ENCODE data around the gene TMEM151A.
"Not testable (repeated sequence)": the region's sequence is repeated elsewhere in the genome, so short reads cannot be mapped to it uniquely, and the experiment has no call there.

The TMEM151A gene

DNA sequence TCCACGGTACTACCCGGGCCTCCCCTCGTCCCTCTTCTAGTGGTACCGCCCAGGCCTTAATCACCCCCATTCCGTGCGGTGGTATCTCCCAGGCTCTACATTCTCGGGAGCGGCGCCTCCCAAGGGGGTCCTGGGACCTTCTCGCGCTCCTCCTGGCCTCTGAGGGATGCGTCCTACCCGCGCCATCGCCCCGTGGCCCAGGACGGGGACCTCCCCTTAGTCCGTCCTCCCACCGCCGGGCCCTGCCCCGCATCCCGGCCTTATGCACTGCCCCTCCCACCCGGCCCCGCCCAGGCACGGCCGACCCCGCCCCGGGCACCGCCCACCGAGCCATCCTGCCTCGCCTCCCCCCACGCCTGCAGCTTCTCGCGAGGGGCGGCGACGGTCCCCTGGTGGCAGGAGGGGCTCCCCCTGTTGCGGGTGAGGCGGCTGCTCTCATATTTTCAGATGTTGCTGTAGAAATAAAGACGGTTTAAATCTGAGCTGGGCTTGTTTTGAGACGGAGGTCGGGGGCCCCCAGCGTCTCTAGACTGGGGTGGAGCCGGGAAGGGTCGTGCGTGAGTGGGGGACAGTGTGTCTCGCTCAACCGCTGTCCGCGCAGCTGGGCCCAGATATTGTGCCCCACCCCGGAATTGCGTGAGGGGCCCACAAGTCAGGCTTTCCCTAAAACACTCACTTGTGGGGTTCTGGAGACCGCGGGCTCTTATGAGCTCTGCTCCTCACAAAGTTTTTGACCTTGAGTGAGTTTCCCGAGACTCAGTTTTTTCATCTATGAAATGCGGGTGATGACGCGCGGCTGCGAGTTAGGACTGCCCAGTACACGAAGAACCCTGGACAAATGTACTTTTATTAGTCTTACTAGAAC is 24.1 kb upstream of the TMEM151A start:
- WGBS, 2 experiments (ENCODE audit: insufficient coverage in 2 of 2) = 1% methylated on average over 32 to 48 of the region's 61 CpGs
- peak overlapping the region; percentile 87 for H3K4me3 ChIP-seq (ENCODE audit: extremely low read depth, insufficient read depth, low read length, poor library complexity, severe bottlenecking)
- no peaks in the 10 kb centered on the region for H3K9me3 ChIP-seq (ENCODE audit: control insufficient read depth, low read length)
- peaks cover 3% of the 10 kb centered on the region for H3K4me1 ChIP-seq (ENCODE audit: control insufficient read depth, insufficient read depth, low read length, poor library complexity, severe bottlenecking)
- H3K36me3 ChIP-seq (ENCODE audit: control insufficient read depth, insufficient read depth, low read length) = peaks cover 45% of the 10 kb centered on the region
- peak overlapping the region; percentile 91 for H3K27ac ChIP-seq (ENCODE audit: low read depth, low read length, severe bottlenecking)

DNA sequence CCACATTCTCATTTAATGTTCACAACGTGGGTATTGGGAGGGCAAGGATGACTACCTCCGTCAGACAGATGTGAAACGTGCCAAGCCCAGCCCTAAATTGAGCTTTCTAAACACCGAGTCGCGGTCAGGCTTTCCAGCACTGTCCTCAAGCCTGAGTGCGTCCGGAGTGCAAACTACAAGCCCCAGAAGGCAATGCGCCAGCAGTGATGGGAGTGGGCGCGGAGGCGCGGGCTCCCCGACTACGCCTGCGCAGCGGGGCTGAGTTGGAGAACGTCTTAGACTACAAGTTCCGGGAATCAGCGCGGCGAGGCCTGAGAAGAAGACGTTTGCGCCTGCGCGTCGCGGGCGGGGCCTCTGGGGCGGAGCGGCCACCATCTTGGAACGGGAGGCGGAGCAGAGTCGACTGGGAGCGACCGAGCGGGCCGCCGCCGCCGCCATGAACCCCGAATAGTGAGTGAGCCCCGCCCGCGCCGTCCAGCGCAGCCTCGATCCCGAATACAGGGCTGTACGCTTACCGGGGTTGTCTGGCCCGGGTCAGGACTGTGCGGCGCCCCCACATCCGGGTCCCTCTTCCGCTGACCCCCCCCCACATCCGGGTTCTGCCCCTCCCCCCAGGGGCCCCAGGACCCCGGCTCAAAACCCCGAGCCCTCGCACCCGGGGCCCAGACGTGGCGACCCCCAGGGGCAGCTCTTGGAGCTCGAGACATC is 23.3 kb upstream of the TMEM151A start, which contains the start of gene RAB1B:
TSS of gene RAB1B (plus strand) at position 396 of the 708 bp plus-strand sequence. CDS start at position 437, 41 bp downstream.
- H3K4me1 ChIP-seq (ENCODE audit: control insufficient read depth, insufficient read depth, low read length, poor library complexity, severe bottlenecking) = peaks cover 3% of the 10 kb centered on the region
- H3K27ac ChIP-seq (ENCODE audit: low read depth, low read length, severe bottlenecking) = peak within 1 kb of the TSS; percentile 91
- no peaks in the 10 kb centered on the region for H3K9me3 ChIP-seq (ENCODE audit: control insufficient read depth, low read length)
- WGBS, 2 experiments (ENCODE audit: insufficient coverage in 2 of 2) = 0% methylated on average over 48 to 56 of the region's 64 CpGs
- H3K4me3 ChIP-seq (ENCODE audit: extremely low read depth, insufficient read depth, low read length, poor library complexity, severe bottlenecking) = peak within 1 kb of the TSS; percentile 87
- peaks cover 45% of the 10 kb centered on the region for H3K36me3 ChIP-seq (ENCODE audit: control insufficient read depth, insufficient read depth, low read length)

DNA sequence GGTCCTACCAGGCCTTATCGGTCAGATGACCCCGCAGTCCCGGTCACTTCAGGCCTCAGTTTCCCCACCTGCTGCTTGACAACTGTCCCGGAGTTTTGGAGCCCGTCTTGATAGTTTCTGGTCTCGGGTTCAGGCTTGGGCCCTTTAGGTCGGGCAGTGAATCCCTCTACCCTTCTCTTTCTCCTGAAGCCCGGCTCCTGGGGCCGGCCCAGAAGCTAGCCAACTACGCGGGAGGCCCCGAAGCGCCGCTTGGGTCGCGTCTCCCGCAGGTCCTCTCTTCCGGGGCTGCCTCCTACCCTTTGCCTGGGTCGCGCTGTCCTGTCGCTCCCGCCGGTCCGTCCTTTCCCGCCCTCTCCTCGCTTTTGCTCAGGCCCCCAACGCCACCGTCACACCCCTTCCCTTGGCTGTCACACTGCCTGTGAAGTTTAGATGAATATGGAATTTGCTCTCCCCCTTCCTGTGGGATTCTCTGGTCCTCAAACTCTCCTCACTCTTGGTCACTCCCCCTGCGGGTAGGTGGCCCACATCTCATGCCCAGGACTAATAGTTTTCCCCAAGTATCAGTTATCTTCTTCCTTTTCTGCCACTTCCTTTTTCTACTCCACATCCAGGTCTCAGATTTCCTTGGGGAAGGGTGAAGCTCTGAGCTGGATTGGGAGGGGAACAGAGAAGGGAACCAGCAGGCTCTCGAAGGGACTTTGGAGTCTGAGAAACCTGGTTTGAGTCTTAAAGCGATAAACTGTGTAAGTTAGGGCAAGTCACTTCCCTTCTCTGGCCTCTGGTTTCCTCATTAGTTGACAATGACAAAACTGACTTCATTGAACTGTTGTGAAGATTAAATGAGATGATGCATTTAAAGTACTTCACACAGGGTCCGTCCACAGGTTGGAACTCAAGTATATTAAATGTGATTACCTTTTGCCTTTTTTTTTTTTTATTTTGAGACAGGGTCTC is 22.5 kb upstream of the TMEM151A start:
- Histone ChIP-seq H3K9me3 (ENCODE audit: control insufficient read depth, low read length) (no peaks in the 10 kb centered on the region), H3K27ac (ENCODE audit: low read depth, low read length, severe bottlenecking) (peak overlapping the region; percentile 91), H3K4me1 (ENCODE audit: control insufficient read depth, insufficient read depth, low read length, poor library complexity, severe bottlenecking) (peaks cover 3% of the 10 kb centered on the region), H3K36me3 (ENCODE audit: control insufficient read depth, insufficient read depth, low read length) (peaks cover 45% of the 10 kb centered on the region), H3K4me3 (ENCODE audit: extremely low read depth, insufficient read depth, low read length, poor library complexity, severe bottlenecking) (peak overlapping the region; percentile 87)
- 4 to 5% methylated on average over 26 of the region's 32 CpGs for WGBS, 2 experiments (ENCODE audit: insufficient coverage in 2 of 2)

DNA sequence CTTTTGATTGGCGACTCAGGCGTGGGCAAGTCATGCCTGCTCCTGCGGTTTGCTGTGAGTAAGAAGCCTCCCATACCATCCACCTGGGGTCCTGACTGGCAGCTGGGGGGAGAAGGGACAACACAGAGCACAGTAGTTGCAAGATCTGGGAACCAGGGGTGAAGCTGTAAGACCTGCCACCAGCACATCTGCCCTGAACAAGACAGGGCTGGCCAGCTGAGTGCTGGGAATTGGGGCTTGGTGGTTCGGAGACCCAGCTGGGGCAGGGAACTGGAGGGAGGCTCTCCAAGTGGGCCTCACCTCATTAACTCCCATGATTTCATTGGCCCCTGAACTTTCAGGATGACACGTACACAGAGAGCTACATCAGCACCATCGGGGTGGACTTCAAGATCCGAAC is 19.9 kb upstream of the TMEM151A start:
- Histone ChIP-seq H3K36me3 (ENCODE audit: control insufficient read depth, insufficient read depth, low read length) (peaks cover 53% of the 10 kb centered on the region), H3K4me1 (ENCODE audit: control insufficient read depth, insufficient read depth, low read length, poor library complexity, severe bottlenecking) (peaks cover 3% of the 10 kb centered on the region), H3K9me3 (ENCODE audit: control insufficient read depth, low read length) (no peaks in the 10 kb centered on the region), H3K4me3 (ENCODE audit: extremely low read depth, insufficient read depth, low read length, poor library complexity, severe bottlenecking) (no peak overlapping the region), H3K27ac (ENCODE audit: low read depth, low read length, severe bottlenecking) (no peak overlapping the region)
- WGBS, 2 experiments (ENCODE audit: insufficient coverage in 2 of 2) = 88 to 97% methylated on average over 4 to 5 of the region's 7 CpGs

DNA sequence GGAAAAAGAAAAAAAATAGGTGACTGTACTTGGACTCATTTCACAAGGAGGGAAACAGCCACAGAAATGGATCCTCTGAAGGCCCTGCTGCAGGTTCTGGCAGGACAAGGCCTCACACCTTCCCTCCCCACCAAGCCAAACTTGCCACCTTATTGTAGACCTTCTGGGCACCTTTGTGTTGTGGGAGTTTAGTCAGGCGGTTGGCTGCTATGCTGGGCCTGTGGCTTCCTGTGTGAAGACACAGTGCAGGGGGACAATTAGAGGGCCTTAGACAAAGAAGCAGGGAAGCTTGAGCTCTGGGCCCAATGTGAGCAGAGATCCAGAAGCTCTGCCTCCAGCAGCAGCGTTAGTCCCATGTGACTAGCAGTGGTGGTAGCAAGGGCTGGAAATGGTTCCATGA is 19.1 kb upstream of the TMEM151A start:
- Histone ChIP-seq H3K9me3 (ENCODE audit: control insufficient read depth, low read length) (no peaks in the 10 kb centered on the region), H3K27ac (ENCODE audit: low read depth, low read length, severe bottlenecking) (no peak overlapping the region), H3K36me3 (ENCODE audit: control insufficient read depth, insufficient read depth, low read length) (peaks cover 53% of the 10 kb centered on the region), H3K4me1 (ENCODE audit: control insufficient read depth, insufficient read depth, low read length, poor library complexity, severe bottlenecking) (peaks cover 3% of the 10 kb centered on the region), H3K4me3 (ENCODE audit: extremely low read depth, insufficient read depth, low read length, poor library complexity, severe bottlenecking) (no peak overlapping the region)
- WGBS, 2 experiments (ENCODE audit: insufficient coverage in 2 of 2) = 100% methylated on average over 2 of the region's 2 CpGs

DNA sequence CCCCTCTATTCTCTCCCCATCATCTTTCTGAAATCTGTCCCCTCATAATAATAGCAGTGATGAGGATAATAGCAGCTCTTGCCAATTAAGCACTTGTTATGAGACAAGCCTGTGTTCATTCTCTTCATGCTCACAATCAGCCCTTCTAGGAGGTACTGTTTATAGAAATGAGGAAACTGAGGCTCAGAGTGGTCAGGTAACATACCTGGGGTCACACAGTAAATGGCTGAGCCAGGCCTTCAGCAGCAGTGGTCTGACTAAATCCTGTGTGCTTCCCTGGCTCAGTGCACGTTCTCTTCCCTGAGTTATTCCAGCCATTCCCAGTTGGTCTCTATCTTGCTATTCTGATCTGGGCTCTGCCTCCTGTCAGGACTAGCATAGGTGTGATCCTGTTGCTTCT is 17.5 kb upstream of the TMEM151A start:
- Histone ChIP-seq H3K9me3 (ENCODE audit: control insufficient read depth, low read length) (no peaks in the 10 kb centered on the region), H3K36me3 (ENCODE audit: control insufficient read depth, insufficient read depth, low read length) (peaks cover 53% of the 10 kb centered on the region), H3K4me3 (ENCODE audit: extremely low read depth, insufficient read depth, low read length, poor library complexity, severe bottlenecking) (no peak overlapping the region), H3K4me1 (ENCODE audit: control insufficient read depth, insufficient read depth, low read length, poor library complexity, severe bottlenecking) (peaks cover 7% of the 10 kb centered on the region), H3K27ac (ENCODE audit: low read depth, low read length, severe bottlenecking) (no peak overlapping the region)
- WGBS, 2 experiments (ENCODE audit: insufficient coverage in 2 of 2) = 100% methylated on average over 1 of the region's 1 CpG

DNA sequence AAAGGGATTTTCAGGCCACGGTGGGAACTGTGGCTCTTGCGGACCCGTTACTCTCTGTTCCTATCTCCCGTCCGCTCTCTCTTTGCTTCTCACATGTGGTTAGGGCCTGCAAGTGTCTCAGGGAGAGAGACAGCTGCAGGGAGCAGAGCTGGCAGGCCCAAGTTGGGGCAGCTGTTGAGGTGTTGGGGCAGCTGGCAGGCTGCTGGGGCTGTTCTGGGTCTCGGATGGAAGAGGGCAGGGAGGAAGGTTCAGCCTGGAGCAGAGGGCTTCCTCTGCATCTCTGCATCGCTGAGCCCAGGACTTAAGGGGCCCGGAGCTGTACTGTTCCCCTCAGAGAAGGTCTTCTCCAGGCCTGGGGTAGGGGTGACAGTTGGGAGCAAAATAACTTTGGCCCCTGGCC is 16.3 kb upstream of the TMEM151A start:
- Histone ChIP-seq H3K4me1 (ENCODE audit: control insufficient read depth, insufficient read depth, low read length, poor library complexity, severe bottlenecking) (peaks cover 14% of the 10 kb centered on the region), H3K4me3 (ENCODE audit: extremely low read depth, insufficient read depth, low read length, poor library complexity, severe bottlenecking) (no peak overlapping the region), H3K9me3 (ENCODE audit: control insufficient read depth, low read length) (no peaks in the 10 kb centered on the region), H3K27ac (ENCODE audit: low read depth, low read length, severe bottlenecking) (no peak overlapping the region), H3K36me3 (ENCODE audit: control insufficient read depth, insufficient read depth, low read length) (peaks cover 51% of the 10 kb centered on the region)
- 96 to 98% methylated on average over 6 to 7 of the region's 8 CpGs for WGBS, 2 experiments (ENCODE audit: insufficient coverage in 2 of 2)

DNA sequence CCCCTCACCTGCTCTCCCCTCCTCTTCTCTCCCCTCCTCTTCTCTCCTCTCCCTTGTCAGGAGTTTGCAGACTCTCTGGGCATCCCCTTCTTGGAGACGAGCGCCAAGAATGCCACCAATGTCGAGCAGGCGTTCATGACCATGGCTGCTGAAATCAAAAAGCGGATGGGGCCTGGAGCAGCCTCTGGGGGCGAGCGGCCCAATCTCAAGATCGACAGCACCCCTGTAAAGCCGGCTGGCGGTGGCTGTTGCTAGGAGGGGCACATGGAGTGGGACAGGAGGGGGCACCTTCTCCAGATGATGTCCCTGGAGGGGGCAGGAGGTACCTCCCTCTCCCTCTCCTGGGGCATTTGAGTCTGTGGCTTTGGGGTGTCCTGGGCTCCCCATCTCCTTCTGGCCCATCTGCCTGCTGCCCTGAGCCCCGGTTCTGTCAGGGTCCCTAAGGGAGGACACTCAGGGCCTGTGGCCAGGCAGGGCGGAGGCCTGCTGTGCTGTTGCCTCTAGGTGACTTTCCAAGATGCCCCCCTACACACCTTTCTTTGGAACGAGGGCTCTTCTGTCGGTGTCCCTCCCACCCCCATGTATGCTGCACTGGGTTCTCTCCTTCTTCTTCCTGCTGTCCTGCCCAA is 15.6 kb upstream of the TMEM151A start:
- Histone ChIP-seq H3K4me3 (ENCODE audit: extremely low read depth, insufficient read depth, low read length, poor library complexity, severe bottlenecking) (no peak overlapping the region), H3K9me3 (ENCODE audit: control insufficient read depth, low read length) (no peaks in the 10 kb centered on the region), H3K4me1 (ENCODE audit: control insufficient read depth, insufficient read depth, low read length, poor library complexity, severe bottlenecking) (peaks cover 21% of the 10 kb centered on the region), H3K27ac (ENCODE audit: low read depth, low read length, severe bottlenecking) (no peak overlapping the region), H3K36me3 (ENCODE audit: control insufficient read depth, insufficient read depth, low read length) (peaks cover 50% of the 10 kb centered on the region)
- 99 to 100% methylated on average over 8 to 11 of the region's 14 CpGs for WGBS, 2 experiments (ENCODE audit: insufficient coverage in 2 of 2)

DNA sequence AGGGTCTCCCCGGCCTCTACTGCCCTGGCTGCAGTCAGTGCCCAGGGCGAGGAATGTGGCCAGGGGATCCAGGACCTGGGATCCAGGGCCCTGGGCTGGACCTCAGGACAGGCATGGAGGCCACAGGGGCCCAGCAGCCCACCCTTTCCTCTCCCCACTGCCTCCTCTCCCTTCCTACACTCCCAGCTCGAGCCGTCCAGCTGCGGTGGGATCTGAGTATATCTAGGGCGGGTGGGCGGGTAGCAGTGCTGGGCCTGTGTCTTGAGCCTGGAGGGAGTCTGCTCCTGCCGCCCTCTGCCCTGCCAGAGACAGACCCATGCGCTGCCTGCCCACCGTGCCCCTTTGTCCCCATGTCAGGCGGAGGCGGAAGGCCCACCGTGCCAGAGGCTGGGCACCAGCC is 15.1 kb upstream of the TMEM151A start:
- H3K36me3 ChIP-seq (ENCODE audit: control insufficient read depth, insufficient read depth, low read length) = peaks cover 46% of the 10 kb centered on the region
- peaks cover 26% of the 10 kb centered on the region for H3K4me1 ChIP-seq (ENCODE audit: control insufficient read depth, insufficient read depth, low read length, poor library complexity, severe bottlenecking)
- not testable (repeated sequence) for H3K4me3 ChIP-seq (ENCODE audit: extremely low read depth, insufficient read depth, low read length, poor library complexity, severe bottlenecking); H3K27ac ChIP-seq (ENCODE audit: low read depth, low read length, severe bottlenecking); H3K9me3 ChIP-seq (ENCODE audit: control insufficient read depth, low read length)
- 92 to 94% methylated on average over 8 of the region's 13 CpGs for WGBS, 2 experiments (ENCODE audit: insufficient coverage in 2 of 2)

DNA sequence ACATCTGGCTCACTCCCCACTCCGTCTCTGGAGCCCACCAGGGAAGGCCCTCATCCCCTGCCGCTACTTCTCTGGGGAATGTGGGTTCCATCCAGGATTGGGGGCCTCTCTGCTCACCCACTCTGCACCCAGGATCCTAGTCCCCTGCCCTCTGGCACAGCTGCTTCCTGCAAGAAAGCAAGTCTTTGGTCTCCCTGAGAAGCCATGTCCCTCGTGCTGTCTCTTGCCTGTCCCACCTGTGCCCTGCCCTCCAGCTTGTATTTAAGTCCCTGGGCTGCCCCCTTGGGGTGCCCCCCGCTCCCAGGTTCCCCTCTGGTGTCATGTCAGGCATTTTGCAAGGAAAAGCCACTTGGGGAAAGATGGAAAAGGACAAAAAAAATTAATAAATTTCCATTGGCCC is 14.6 kb upstream of the TMEM151A start:
- not testable (repeated sequence) for H3K4me3 ChIP-seq (ENCODE audit: extremely low read depth, insufficient read depth, low read length, poor library complexity, severe bottlenecking); H3K9me3 ChIP-seq (ENCODE audit: control insufficient read depth, low read length); H3K27ac ChIP-seq (ENCODE audit: low read depth, low read length, severe bottlenecking)
- WGBS, 2 experiments (ENCODE audit: insufficient coverage in 2 of 2) = 96 to 100% methylated on average over 1 to 4 of the region's 4 CpGs
- H3K4me1 ChIP-seq (ENCODE audit: control insufficient read depth, insufficient read depth, low read length, poor library complexity, severe bottlenecking) = peaks cover 30% of the 10 kb centered on the region
- peaks cover 41% of the 10 kb centered on the region for H3K36me3 ChIP-seq (ENCODE audit: control insufficient read depth, insufficient read depth, low read length)

Data from mesodermal cell (in vitro differentiated cells).